ENCODE results near the gene UBE2F. TPM values are rescaled to one million over a fixed set of nuclear protein-coding genes. Genes with fewer than 3 reads are reported as not detected.

UBE2F gene, protein sequence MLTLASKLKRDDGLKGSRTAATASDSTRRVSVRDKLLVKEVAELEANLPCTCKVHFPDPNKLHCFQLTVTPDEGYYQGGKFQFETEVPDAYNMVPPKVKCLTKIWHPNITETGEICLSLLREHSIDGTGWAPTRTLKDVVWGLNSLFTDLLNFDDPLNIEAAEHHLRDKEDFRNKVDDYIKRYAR
- 44.6 and 59.4 TPM in 2 replicates for total RNA-seq (2012; rRNA removed)
- polyA plus RNA-seq (2012; rRNA removed): 53.5 and 59.8 TPM in 2 replicates
- polyA plus RNA-seq (2012; cell fraction: cytosol; rRNA removed): 23.3 and 29.7 TPM in 2 replicates
- 12.9 and 38.5 TPM in 2 replicates for polyA plus RNA-seq (2012; cell fraction: nucleus; rRNA removed; ENCODE audit: low replicate concordance)
- percentile 91 among the genes with signal in this experiment for Bru-seq, nascent RNA
- BruChase-seq, experiment 1, labeled RNA remaining after a 6-hour chase: percentile 94 among the genes with signal in this experiment
- BruChase-seq, experiment 2, labeled RNA remaining after a 2-hour chase: percentile 92 among the genes with signal in this experiment
- long read RNA-seq, transcript UBE2F-201 (10 exons, 2,009 nt): major isoform, 45 of 69 reads
- long read RNA-seq, partial matches to known transcripts: 8 of 69 reads
- long read RNA-seq, other reads (novel, unspliced or antisense): 12 of 69 reads

DNA sequence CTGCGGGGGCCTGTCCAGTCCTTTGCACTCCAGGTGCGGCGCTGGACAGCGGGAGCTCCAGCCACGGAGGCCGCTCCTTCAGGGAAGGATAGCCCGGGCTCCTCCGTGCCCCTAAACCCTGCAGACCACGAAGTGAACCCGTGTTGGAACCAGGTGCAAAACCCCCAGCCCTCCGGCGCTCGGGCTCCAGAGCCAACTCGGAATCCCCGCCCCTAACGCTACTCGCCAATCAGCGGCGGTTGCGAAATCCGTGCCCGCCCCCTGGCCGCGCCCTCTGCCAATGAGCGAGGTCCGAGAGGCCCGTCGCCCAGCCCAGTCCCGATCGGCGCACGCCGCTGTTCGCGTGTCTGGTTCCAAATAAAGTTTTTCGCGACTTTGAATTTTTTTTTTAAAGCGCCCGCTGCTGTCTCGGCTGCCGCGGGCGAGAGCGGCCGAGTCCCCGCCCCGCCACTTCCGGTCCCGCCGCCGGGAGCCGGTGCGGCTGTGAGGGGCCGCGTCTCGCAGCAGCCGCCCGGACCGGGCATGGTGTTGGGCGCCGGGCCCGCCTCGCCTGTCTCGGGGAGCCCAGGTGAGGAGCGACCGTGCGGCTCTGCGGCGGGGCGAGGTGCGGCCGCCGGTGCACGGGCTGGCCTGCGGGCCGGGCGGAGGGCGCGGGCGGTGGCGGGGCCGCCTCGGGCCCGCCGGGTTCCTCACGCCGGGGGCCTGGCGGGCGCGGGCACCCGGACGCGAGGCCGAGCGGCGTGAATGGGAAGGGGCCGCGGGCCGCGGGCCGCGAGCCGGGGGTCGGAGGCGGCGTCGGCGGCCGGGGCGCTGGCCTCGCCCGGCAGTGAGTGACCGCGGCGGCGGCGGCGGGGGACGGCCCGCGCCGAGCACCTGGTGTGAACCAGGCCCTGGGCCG is at the start of gene UBE2F:
Gene UBE2F, plus strand, starts transcription at position 450 of the 898 bp plus-strand sequence. CDS start 6,094 bp downstream, outside the sequence.
- Histone ChIP-seq H2BK5ac (ENCODE audit: low read depth, low read length, poor library complexity, severe bottlenecking) (peak within 1 kb of the TSS; percentile 40), H3K4me2 (ENCODE audit: low read depth, low read length) (peak within 1 kb of the TSS; percentile 93), H3K9me3 (ENCODE audit: control insufficient read depth, insufficient read depth, low read length) (peaks cover 10% of the 10 kb centered on the region), H2AK9ac (replicated peaks; ENCODE audit: low read depth, low read length, poor library complexity) (peak within 1 kb of the TSS; percentile 90), H2BK20ac (ENCODE audit: low read depth, low read length) (no peak within 1 kb of the TSS), H3K4me1 (ENCODE audit: control insufficient read depth, insufficient read depth, low read length) (peaks cover 6% of the 10 kb centered on the region), H3K36me3 (ENCODE audit: control insufficient read depth, insufficient read depth, low read length) (no peaks in the 10 kb centered on the region), H3K23ac (ENCODE audit: low read depth, low read length) (peak within 1 kb of the TSS; percentile 87), H4K91ac (ENCODE audit: insufficient read depth, low read depth, low read length) (peak within 1 kb of the TSS; percentile 2; the same call in 1 of the 2 replicates), H3K4me3 (ENCODE audit: insufficient read depth, low read depth, low read length) (peak within 1 kb of the TSS; percentile 85), H3K14ac (replicated peaks; ENCODE audit: low read depth, low read length) (peak within 1 kb of the TSS; percentile 94), H3K27ac (ENCODE audit: insufficient read depth, low read length) (peak within 1 kb of the TSS; percentile 66), H4K5ac (ENCODE audit: low read depth, low read length) (no peak within 1 kb of the TSS; the same call in 1 of the 2 replicates), H3K79me1 (ENCODE audit: low read depth in 1 of 2, low read length in 2 of 2) (peaks cover 13 to 43% of the 10 kb centered on the region in 2 experiments), H3K9ac (ENCODE audit: low read depth, low read length) (peak within 1 kb of the TSS; percentile 93), H2AK5ac (ENCODE audit: low read depth, low read length) (peak within 1 kb of the TSS; percentile 66), H2BK15ac (ENCODE audit: low read depth, low read length) (no peak within 1 kb of the TSS), H3K27me3 (ENCODE audit: control insufficient read depth, insufficient read depth, low read length) (no peaks in the 10 kb centered on the region), H3K56ac (ENCODE audit: extremely low read depth, insufficient read depth, low read length) (peak within 1 kb of the TSS; percentile 35; the same call in 1 of the 2 replicates), H4K8ac (ENCODE audit: low read depth in 2 of 2, low read length in 2 of 2) (peak within 1 kb of the TSS; percentile 6 to 56; a peak in 2 of 4 replicates), H2AFZ (replicated peaks; ENCODE audit: low read length, poor library complexity) (peak within 1 kb of the TSS; percentile 99), H3K18ac (ENCODE audit: low read depth, low read length) (no peak within 1 kb of the TSS), H3K9me1 (ENCODE audit: insufficient read depth, low read length) (peaks cover 29% of the 10 kb centered on the region), H2BK120ac (ENCODE audit: low read depth, low read length) (peak within 1 kb of the TSS; percentile 34; the same call in 1 of the 2 replicates), H3K4ac (ENCODE audit: low read depth, low read length) (peak within 1 kb of the TSS; percentile 75), H4K20me1 (ENCODE audit: insufficient read depth, low read length) (peaks cover 43% of the 10 kb centered on the region)
- dilution Hi-C loops (cut with HindIII; ENCODE audit: low sequenced_read_pairs, unreplicated experiment): no loop called here
- BruUV-seq (replicated peaks): no TSS peak
- in situ Hi-C loops (cut with MboI; ENCODE audit: low sequenced_read_pairs): no loop called here
- ATAC-seq (ENCODE audit: low read depth) (peak; percentile 96), DNase-seq (peak; percentile 95)
- ChIA-PET POLR2A (ENCODE audit: unreplicated experiment) (no interaction called here), CTCF (no interaction called here)
- intact Hi-C loops (cut with micrococcal nuclease): loop anchor here (2.0 to 5.0 kb wide), 2 partner anchors 95 to 108 kb away; partner anchors contain the start of genes RAMP1 and SCLY
- 0% methylated on average over 105 of the region's 123 CpGs; no CpG with 5 or more reads in 1 of the 2 experiments for WGBS, 2 experiments (ENCODE audit: extremely low coverage in 2 of 2, insufficient read length in 1 of 2)
- TF ChIP-seq FOS (IDR thresholded peaks at IDR 0.05; ENCODE audit: low read depth, low read length): peak; percentile 77; the same call in 1 of the 2 replicates
- TF ChIP-seq RAD21 (IDR thresholded peaks at IDR 0.05; ENCODE audit: low read length): no peak
- TF ChIP-seq MAZ (IDR thresholded peaks at IDR 0.05; ENCODE audit: borderline replicate concordance, low read depth, low read length): peak; percentile 82; the same call in 1 of the 2 replicates
- 0 out of 2 replicates have a peak, but pooled peaks have one; percentile 8 for TF ChIP-seq RFX5 (IDR thresholded peaks at IDR 0.05; ENCODE audit: low read depth, low read length)
- TF ChIP-seq, protein P1, sequence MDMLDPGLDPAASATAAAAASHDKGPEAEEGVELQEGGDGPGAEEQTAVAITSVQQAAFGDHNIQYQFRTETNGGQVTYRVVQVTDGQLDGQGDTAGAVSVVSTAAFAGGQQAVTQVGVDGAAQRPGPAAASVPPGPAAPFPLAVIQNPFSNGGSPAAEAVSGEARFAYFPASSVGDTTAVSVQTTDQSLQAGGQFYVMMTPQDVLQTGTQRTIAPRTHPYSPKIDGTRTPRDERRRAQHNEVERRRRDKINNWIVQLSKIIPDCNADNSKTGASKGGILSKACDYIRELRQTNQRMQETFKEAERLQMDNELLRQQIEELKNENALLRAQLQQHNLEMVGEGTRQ (IDR thresholded peaks at IDR 0.05; ENCODE audit: low read depth, low read length): no peak
- TF ChIP-seq, protein P2, sequence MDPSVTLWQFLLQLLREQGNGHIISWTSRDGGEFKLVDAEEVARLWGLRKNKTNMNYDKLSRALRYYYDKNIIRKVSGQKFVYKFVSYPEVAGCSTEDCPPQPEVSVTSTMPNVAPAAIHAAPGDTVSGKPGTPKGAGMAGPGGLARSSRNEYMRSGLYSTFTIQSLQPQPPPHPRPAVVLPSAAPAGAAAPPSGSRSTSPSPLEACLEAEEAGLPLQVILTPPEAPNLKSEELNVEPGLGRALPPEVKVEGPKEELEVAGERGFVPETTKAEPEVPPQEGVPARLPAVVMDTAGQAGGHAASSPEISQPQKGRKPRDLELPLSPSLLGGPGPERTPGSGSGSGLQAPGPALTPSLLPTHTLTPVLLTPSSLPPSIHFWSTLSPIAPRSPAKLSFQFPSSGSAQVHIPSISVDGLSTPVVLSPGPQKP (IDR thresholded peaks at IDR 0.05; ENCODE audit: borderline replicate concordance, low read depth, low read length): peak; percentile 75; the same call in 1 of the 2 replicates
- no peak for TF ChIP-seq CHD1 (IDR thresholded peaks at IDR 0.05; ENCODE audit: low read depth, low read length)
- no peak; the same call in 1 of the 2 replicates for TF ChIP-seq SMC3 (IDR thresholded peaks at IDR 0.05; ENCODE audit: low read depth, low read length)
- TF ChIP-seq POLR2A (IDR thresholded peaks at IDR 0.05; ENCODE audit: low read depth, low read length): peak; percentile 61; the same call in 1 of the 2 replicates
